Bronchial epithelial cell (primary cell): ENCODE measurements around the gene CYP1B1. TPM values are rescaled to one million over a fixed set of nuclear protein-coding genes. Genes with fewer than 3 reads are reported as not detected.
"Not testable (repeated sequence)": the region's sequence is repeated elsewhere in the genome, so short reads cannot be mapped to it uniquely, and the experiment has no call there.

Experiments
- DNase-seq: peaks from one replicate; pipeline ENCODE4 v3.0.0-alpha.2; 2010; ENCODE audit warnings: low read depth
- FAIRE-seq: peaks from 2 replicates; lab custom pipeline; 2011; peaks lifted over from hg19 to GRCh38; lab: Jason Lieb, UNC
- H3K27me3 ChIP-seq: 2 replicates; pipeline ENCODE4 v1.5.1; 2011; ENCODE audit warnings: low read length; ENCODE audit not compliant: control insufficient read depth, insufficient read depth
- H3K36me3 ChIP-seq: 2 replicates; pipeline ENCODE4 v1.5.1; 2011; ENCODE audit warnings: low read length; ENCODE audit not compliant: control insufficient read depth, insufficient read depth
- H3K4me3 ChIP-seq: 2 replicates; pipeline ENCODE4 v1.5.1; 2011; ENCODE audit warnings: mild to moderate bottlenecking, low read depth, low read length, control low read depth
- total RNA-seq: library from RNA; depleted of rRNA; stranded (reverse); fragments of >200 nt; gene quantifications from 2 replicates; pipeline ENCODE4 v1.2.1, GENCODE V29; 2014
- TF ChIP-seq, protein P1 (sequence below): IDR thresholded peaks from 2 replicates; pipeline ENCODE4 v1.5.1; 2011; ENCODE audit warnings: mild to moderate bottlenecking, moderate library complexity, low read length, control low read depth, inconsistent platforms; ENCODE audit not compliant: insufficient read depth, severe bottlenecking

CYP1B1 gene
- total RNA-seq, 1 donor from 2014 or later, result 5.8 TPM

DNA sequence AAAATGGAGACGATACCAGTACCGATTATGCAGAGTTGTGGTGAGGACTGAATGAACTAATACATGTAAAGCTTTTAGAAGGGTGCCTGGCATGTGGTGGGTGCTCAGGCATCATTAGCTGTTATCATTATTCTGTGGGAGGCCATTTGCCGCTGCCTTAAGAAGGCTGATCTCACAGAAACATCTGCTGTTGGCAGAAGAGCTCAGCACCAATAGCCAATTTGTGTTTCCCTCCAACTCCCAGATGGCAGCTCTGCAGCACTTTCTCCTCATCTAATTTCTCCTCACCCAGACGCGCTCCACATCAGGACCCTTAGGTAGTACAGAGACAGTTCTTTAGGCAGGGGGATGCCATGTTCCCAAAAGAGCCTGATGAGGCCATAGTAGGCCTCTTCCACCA, 15.8 kb upstream of the CYP1B1 start:
- TF ChIP-seq, protein P1, sequence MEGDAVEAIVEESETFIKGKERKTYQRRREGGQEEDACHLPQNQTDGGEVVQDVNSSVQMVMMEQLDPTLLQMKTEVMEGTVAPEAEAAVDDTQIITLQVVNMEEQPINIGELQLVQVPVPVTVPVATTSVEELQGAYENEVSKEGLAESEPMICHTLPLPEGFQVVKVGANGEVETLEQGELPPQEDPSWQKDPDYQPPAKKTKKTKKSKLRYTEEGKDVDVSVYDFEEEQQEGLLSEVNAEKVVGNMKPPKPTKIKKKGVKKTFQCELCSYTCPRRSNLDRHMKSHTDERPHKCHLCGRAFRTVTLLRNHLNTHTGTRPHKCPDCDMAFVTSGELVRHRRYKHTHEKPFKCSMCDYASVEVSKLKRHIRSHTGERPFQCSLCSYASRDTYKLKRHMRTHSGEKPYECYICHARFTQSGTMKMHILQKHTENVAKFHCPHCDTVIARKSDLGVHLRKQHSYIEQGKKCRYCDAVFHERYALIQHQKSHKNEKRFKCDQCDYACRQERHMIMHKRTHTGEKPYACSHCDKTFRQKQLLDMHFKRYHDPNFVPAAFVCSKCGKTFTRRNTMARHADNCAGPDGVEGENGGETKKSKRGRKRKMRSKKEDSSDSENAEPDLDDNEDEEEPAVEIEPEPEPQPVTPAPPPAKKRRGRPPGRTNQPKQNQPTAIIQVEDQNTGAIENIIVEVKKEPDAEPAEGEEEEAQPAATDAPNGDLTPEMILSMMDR, result no peak
- FAIRE-seq, result no peak
- DNase-seq, result no peak
- Histone ChIP-seq H3K27me3 (no peaks in the 10 kb centered on the region), H3K4me3 (no peak overlapping the region), H3K36me3 (no peaks in the 10 kb centered on the region)

DNA sequence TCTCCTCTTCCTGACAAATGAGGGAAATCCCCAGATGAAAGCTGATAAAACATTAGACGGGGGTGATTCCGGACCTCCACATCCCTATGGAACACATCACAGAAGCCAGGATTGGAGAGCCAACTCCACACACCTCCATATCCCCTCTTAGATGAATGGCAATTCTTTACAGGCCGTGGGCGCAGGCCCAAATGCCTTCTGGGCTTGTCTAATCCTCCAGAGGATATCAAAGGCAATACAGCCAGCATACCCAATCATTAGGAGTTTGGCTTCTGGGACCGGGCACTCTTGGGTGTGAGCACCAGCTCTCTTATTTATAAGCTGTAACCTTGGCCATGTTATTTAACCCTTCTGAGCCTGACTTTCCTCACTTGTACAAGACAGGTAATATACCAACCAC, 15.0 kb upstream of the CYP1B1 start:
- H3K4me3 ChIP-seq, result no peak overlapping the region
- DNase-seq, result no peak
- TF ChIP-seq, protein P1, result no peak
- no peaks in the 10 kb centered on the region for H3K27me3 ChIP-seq
- no peak for FAIRE-seq
- no peaks in the 10 kb centered on the region for H3K36me3 ChIP-seq

DNA sequence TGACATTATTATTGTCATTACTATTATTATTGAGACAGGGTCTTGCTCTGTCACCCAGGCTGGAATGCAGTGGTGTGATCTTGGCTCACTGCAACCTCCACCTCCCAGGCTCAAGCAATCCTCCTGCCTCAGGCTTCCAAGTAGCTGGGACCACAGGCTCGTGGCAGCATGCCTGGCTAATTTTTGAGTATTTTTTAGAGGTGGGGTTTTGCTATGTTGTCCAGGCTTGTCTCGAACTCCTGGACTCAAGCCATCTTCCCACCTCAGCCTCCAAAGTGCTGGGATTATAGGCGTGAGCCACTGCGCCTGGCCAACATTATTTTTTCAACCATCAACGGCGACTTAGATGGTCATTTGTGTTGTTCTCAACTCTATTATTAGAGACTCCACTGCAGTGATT, 14.3 kb upstream of the CYP1B1 start:
- DNase-seq, FAIRE-seq, H3K27me3 ChIP-seq: not testable (repeated sequence)

DNA sequence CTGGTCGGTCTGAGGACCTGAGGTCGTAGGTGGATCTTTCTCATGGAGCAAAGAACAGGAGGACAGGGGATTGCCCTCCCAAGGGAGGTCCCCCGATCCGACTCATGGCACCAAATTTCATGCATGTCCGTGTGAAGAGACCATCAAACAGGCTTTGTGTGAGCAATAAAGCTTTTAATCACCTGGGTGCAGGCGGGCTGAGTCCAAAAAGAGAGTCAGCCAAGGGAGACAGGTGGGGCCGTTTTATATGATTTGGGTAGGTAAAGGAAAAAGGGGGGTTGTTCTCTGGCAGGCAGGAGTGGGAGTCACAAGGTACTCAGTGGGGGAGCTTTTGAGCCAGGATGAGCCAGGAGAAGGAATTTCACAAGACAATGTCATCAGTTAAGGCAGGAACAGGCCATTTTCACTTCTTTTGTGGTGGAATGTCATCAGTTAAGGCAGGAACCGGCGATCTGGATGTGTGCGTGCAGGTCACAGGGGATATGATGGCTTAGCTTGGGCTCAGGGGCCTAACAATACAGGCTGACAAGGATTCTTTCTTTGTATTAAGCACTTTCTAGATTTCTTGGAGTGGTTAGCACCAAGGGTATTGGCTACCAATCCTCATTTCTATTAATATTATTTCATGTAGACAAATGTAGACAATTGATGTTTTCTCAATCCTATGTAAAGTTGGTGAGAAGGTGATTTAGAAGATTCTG, 10.2 kb upstream of the CYP1B1 start:
- DNase-seq, H3K4me3 ChIP-seq, H3K27me3 ChIP-seq, FAIRE-seq, H3K36me3 ChIP-seq: not testable (repeated sequence)

More for the DNA sequence above, 14.3 kb upstream of the CYP1B1 start:
- H3K36me3 ChIP-seq, H3K4me3 ChIP-seq: not testable (repeated sequence)

DNA sequence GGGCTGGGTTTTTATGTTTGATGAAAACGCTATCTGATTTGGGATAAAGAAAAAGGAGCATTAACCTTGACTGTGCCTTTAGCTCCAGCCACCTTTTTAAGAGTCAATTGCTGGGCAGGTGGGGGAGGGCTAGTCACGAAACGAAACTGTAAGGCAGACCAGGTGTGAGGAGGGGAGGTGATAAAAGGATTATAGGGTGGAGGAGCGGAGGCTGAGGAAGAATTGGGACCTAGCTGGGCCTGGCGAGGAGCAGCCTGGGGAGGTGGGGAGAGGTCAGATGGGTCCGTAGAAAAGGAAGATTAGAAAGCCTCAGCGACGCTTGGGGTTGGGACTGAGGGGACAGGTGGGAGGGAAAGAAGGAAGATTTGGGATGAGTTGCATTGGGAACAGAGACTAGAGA, 8.6 kb upstream of the CYP1B1 start:
- FAIRE-seq, H3K36me3 ChIP-seq, H3K4me3 ChIP-seq, DNase-seq, H3K27me3 ChIP-seq: not testable (repeated sequence)

DNA sequence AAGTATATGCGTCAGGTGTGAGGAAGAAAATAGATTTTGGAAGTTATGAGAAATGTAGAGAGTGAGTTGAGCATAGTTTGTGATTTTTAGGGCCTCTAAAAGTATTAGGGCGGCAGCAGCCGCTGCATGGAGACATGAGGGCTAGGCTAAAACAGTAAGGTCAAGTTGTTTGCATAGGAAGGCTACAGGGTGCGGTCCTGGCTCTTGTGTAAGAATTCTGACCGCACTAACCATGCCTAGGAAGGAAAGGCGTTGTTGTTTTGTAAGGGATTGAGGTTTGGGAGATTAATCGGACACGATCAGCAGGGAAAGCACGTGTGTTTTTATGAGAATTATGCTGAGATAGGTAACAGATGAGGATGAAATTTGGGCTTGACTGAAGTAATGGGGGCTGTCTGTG, 6.8 kb upstream of the CYP1B1 start:
- H3K27me3 ChIP-seq, DNase-seq, H3K36me3 ChIP-seq, FAIRE-seq, H3K4me3 ChIP-seq: not testable (repeated sequence)

DNA sequence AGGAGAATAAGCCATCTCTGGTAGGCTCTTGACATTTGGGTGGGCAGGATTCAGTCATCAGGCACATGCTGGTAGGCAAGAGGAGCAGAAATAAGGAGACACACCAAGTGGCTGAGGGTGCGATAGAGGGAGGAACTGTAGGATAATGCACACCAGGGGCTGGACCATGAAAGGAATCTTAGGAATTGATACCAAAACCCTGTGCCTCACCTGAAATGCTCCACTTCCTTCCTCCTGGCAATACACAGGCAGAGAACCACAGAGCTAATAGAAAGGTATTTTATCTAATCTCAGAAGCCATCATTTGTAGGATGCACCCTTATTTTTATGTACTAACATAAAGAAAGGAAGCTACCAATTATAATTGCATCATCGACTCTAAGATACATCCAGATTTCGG, 4.4 kb upstream of the CYP1B1 start:
- TF ChIP-seq, protein P1, result no peak
- FAIRE-seq, result no peak
- Histone ChIP-seq H3K4me3 (no peak overlapping the region), H3K36me3 (no peaks in the 10 kb centered on the region), H3K27me3 (peaks cover 3% of the 10 kb centered on the region)
- DNase-seq, result no peak
